Measurements from ENCODE around the gene GNAS.
"Not testable (repeated sequence)": the region's sequence is repeated elsewhere in the genome, so short reads cannot be mapped to it uniquely, and the experiment has no call there.

GNAS gene

GRCh38 chr20:58941471-58941870 is 89.0 kb downstream of the GNAS start:
- DNase-seq, result no peak

DNA sequence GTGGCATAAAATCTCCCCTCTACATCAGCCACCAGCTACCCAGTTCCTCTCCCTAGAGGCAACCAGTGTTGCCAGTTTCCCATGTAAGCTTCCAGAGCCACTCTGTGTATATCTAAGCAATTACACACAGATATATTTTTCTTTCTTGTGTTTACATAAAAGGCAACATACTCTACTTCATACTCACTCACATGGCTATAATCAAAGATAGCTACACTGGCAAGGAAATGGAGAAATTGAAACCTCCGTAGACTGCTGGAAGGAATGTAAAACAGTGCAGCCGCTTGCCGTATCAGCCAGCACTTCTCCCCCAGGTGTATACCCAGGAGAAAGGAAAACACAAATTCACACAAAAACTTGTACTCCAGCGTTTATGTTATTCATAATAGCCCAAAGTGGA is 90.0 kb downstream of the GNAS start:
- DNase-seq, result no peak

- no peak for DNase-seq
Observed at GRCh38 chr20:58944610-58945009, 92.1 kb downstream of the GNAS start.

DNA sequence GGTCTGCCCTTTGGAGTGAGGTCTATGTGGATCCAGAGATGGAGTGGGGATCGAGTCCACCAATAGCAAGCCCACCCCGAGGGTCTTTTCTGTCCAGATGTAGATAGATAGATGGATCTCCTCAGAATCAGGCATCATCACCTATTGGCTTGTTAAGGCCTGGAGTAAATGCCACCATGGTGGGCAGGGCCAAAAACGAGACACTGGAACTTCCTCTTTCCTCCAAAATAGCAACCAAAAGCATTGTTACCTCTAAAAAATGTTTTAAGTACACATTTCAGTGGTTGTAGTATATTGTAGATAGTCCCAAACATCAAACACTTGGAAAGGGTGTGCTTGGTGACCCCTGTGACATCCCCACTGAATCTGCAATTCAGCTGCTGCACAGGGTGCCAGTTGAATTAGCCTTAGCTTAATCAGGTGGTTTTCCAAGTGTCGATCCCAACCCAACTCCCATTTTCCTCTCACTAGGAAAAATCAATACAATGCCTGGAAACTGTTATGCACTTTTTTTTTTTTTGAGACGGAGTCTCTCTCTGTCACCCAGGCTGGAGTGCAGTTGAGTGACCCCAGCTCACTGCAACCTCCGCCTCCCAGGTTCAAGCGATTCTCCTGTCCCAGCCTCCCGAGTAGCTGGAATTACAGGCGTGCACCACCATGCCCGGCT is 93.6 kb downstream of the GNAS start:
- DNase-seq, result no peak

GRCh38 chr20:58947797-58948388 is 95.4 kb downstream of the GNAS start:
- DNase-seq, result not testable (repeated sequence)

DNA sequence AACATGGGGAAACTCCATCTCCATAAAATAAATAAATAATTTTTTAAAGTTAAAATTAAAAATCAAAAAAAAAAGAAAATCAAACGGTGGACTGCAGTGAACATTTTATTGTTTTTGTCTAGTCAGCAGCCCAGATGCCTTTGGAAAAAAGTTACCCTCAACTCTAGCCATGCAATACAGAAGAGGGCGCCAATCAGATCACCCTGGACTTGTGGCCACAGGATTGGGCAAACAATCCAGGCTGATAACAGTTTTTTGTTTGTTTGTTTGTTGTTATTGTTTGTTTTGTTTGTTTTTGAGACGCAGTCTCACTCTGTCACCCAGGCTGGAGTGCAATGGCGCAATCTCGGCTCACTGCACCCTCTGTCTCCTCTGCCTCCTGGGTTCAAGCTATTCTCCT is 98.1 kb downstream of the GNAS start:
- no peak for DNase-seq

DNA sequence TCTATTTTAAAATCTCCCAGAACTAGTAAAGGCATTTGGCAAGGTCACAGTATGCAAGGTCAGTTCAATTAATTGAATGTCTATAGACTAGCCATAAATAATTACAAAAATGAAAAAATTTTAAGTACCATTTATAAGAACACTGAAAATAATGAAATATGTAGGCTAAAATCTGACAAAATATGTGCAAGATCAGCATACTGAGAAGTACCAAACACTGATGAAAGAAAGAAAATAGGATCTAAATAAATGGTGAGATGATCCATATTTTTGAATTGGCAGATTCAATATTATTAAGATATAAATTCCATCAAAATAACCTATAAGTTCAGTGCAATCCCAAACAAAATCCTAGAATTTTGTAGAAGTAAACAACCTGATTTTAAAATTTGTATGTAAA is 100.5 kb downstream of the GNAS start:
- DNase-seq, result no peak

DNA sequence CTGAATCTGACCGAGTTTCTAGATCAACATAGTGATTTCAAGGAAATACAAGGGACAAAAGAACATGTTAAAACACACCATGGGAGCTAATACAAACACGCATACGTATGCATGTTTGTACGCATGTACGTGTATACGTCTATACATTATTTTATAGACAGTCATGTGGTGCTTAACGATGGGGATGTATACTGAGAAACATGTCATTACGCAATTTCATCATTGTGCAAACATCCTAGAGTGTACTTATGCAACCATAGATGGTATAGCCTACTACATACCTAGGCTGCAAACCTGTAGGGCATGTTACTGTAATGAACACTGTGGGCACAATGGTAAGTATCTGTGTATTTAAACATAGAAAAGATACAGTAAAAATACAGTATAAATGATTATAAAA is 103.6 kb downstream of the GNAS start:
- no peak for DNase-seq

DNA sequence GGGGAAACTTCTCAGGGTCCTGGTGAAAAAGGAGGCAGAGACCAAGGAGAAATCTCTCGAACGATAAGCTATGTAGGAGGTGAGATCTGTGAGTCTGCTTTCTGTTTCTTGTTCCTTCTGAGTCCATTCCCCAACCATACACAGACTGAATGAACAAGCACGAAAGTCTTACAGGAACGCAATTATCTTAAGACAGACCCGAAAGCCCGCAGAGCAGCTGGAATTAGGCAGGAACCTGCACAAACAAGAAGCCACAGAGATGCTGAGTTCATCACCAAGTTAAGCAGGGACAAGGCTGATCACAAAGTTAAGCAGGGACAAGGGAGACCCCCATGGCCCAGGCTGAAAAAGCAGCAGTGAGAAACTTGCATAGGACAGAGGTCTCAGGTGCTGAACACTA is 107.1 kb downstream of the GNAS start:
- DNase-seq, result no peak

All from NCI-H2029 (cell line).